Right ventricle myocardium inferior (tissue), 1 donor: Measurements from ENCODE around the gene NFKBIZ. TPM values are rescaled to one million over a fixed set of nuclear protein-coding genes. Genes with fewer than 3 reads are reported as not detected.
"Not testable (repeated sequence)": the region's sequence is repeated elsewhere in the genome, so short reads cannot be mapped to it uniquely, and the experiment has no call there.

Experiments used
- ATAC-seq: fragments of 200-7000 bp; cut with Tn5 transposase; one replicate; pipeline ENCODE4 v1.9.1; 2020; ENCODE audit warnings: mild to moderate bottlenecking, moderate library complexity
- DNase-seq: peaks from one replicate; pipeline ENCODE4 v3.0.0; 2021; ENCODE audit errors: missing footprints
- intact Hi-C: fragments of 100-400 bp; cut with DNase I; formaldehyde crosslinking; loops from one replicate; pipeline ENCODE4 v1.11.0; 2022
- total RNA-seq: library from RNA; stranded (reverse); fragmentation: NEBNext Ultra II Directional; extraction: Animal tissue kit (Norgen Biotek cat#: 25700); gene quantifications from one replicate; pipeline ENCODE4 v1.2.1, GENCODE V29; 2021
- donor health status: DM: no; HTN: yes; CAD: no; lungs with severe emphysema.

The NFKBIZ gene
- total RNA-seq, 1 donor from 2014 or later = 14.8 TPM

GRCh38 chr3:101862416-101863165 is 13.3 kb downstream of the NFKBIZ start:
- intact Hi-C loops = no loop called here
- ATAC-seq = no peak
- DNase-seq = no peak

- DNase-seq, intact Hi-C loops, ATAC-seq: not testable (repeated sequence)
These were observed 15.6 kb downstream of the NFKBIZ start for GRCh38 chr3:101864926-101865325.

GRCh38 chr3:101865751-101866509 is 16.6 kb downstream of the NFKBIZ start:
- intact Hi-C loops = no loop called here
- no peak for DNase-seq
- ATAC-seq = no peak

- ATAC-seq (no peak), DNase-seq (no peak)
- intact Hi-C loops = no loop called here
These were observed 18.2 kb downstream of the NFKBIZ start for GRCh38 chr3:101867511-101867910.

- DNase-seq = no peak
- intact Hi-C loops = no loop called here
- no peak for ATAC-seq
These were observed 18.7 kb downstream of the NFKBIZ start for GRCh38 chr3:101867996-101868395.

- peak; percentile 84 for ATAC-seq
- DNase-seq = no peak
- intact Hi-C loops = no loop called here
These were observed 19.5 kb downstream of the NFKBIZ start for GRCh38 chr3:101868534-101869464.

- no peak for ATAC-seq
- intact Hi-C loops = no loop called here
- DNase-seq = no peak
These were observed 20.8 kb downstream of the NFKBIZ start for GRCh38 chr3:101870138-101870537.

GRCh38 chr3:101873619-101874018 is 24.3 kb downstream of the NFKBIZ start:
- intact Hi-C loops = no loop called here
- no peak for ATAC-seq
- no peak for DNase-seq

GRCh38 chr3:101876142-101876541 is 26.8 kb downstream of the NFKBIZ start:
- no peak for DNase-seq

GRCh38 chr3:101878589-101878988 is 29.3 kb downstream of the NFKBIZ start:
- no peak for ATAC-seq
- DNase-seq = no peak
- intact Hi-C loops = no loop called here

More at GRCh38 chr3:101876142-101876541, 26.8 kb downstream of the NFKBIZ start:
- intact Hi-C loops = no loop called here
- ATAC-seq = no peak

- ATAC-seq (no peak), DNase-seq (no peak)
- intact Hi-C loops = no loop called here
These were observed 29.8 kb downstream of the NFKBIZ start for GRCh38 chr3:101879102-101879501.

GRCh38 chr3:101879623-101880284 is 30.4 kb downstream of the NFKBIZ start:
- intact Hi-C loops = no loop called here
- DNase-seq (no peak), ATAC-seq (no peak)

- intact Hi-C loops = no loop called here
These were observed 35.5 kb downstream of the NFKBIZ start for GRCh38 chr3:101884776-101885175.

GRCh38 chr3:101885584-101885983 is 36.3 kb downstream of the NFKBIZ start:
- DNase-seq, intact Hi-C loops, ATAC-seq: not testable (repeated sequence)

More at GRCh38 chr3:101884776-101885175, 35.5 kb downstream of the NFKBIZ start:
- no peak for DNase-seq
- no peak for ATAC-seq

- ATAC-seq (no peak), DNase-seq (no peak)
- intact Hi-C loops = no loop called here
These were observed 37.3 kb downstream of the NFKBIZ start for GRCh38 chr3:101886626-101887025.

- DNase-seq = no peak
- ATAC-seq = peak; percentile 57
- intact Hi-C loops = no loop called here
These were observed 39.3 kb downstream of the NFKBIZ start for GRCh38 chr3:101888653-101889052.

GRCh38 chr3:101890716-101891115 is 41.4 kb downstream of the NFKBIZ start:
- DNase-seq (no peak), ATAC-seq (no peak)
- intact Hi-C loops = no loop called here

- intact Hi-C loops = no loop called here
- DNase-seq (no peak), ATAC-seq (no peak)
These were observed 43.3 kb downstream of the NFKBIZ start for GRCh38 chr3:101892648-101893047.
